SK-N-SH treated with all-trans-retinoic acid at 6 μM for 48 hours (cell line): Measurements from ENCODE around the gene RIC1.
A peak's percentile ranks its signal among the peaks of the same experiment; 100 is the strongest.

Experiments used
- ATAC-seq: fragments of 200-7000 bp; cut with Tn5 transposase; 3 replicates; pipeline ENCODE4 v1.9.1; 2020; ENCODE audit warnings: mild to moderate bottlenecking, moderate library complexity
- CSDC2 ChIP-seq: fragments of 250-450 bp; sonication (Bioruptor Pico); IDR thresholded peaks from 2 replicates; pipeline ENCODE4 v1.5.0; 2020; ENCODE audit warnings: mild to moderate bottlenecking, moderate library complexity
- ESRRG ChIP-seq: fragments of 250-450 bp; sonication (Bioruptor Pico); IDR thresholded peaks from 2 replicates; pipeline ENCODE4 v1.6.1; 2021; ENCODE audit warnings: mild to moderate bottlenecking
- GLIS3 ChIP-seq: fragments of 250-450 bp; sonication (Bioruptor Pico); IDR thresholded peaks from 2 replicates; pipeline ENCODE4 v1.5.0; 2020; ENCODE audit warnings: mild to moderate bottlenecking, moderate library complexity
- ISL1 ChIP-seq: fragments of 250-450 bp; sonication (Bioruptor Pico); IDR thresholded peaks from 2 replicates; pipeline ENCODE4 v2.1.2; 2022; ENCODE audit warnings: mild to moderate bottlenecking, moderate library complexity
- OSR1 ChIP-seq: fragments of 250-450 bp; sonication (Bioruptor Pico); IDR thresholded peaks from 2 replicates; pipeline ENCODE4 v1.8.0; 2022; ENCODE audit warnings: moderate library complexity, mild to moderate bottlenecking, inconsistent platforms
- RARB ChIP-seq: fragments of 250-450 bp; sonication (Bioruptor Pico); IDR thresholded peaks from 2 replicates; pipeline ENCODE4 v1.8.0; 2021; ENCODE audit warnings: mild to moderate bottlenecking, moderate library complexity
- SNAI2 ChIP-seq: fragments of 250-450 bp; sonication (Bioruptor Pico); IDR thresholded peaks from 2 replicates; pipeline ENCODE4 v1.5.0; 2020; ENCODE audit warnings: mild to moderate bottlenecking, moderate library complexity
- TCF4 ChIP-seq: fragments of 250-450 bp; sonication (Bioruptor Pico); IDR thresholded peaks from 2 replicates; pipeline ENCODE4 v1.8.0; 2021; ENCODE audit warnings: mild to moderate bottlenecking, moderate library complexity, borderline replicate concordance
- TOX ChIP-seq: fragments of 250-450 bp; sonication (Bioruptor Pico); IDR thresholded peaks from 2 replicates; pipeline ENCODE4 v1.8.0; 2021; ENCODE audit warnings: mild to moderate bottlenecking, moderate library complexity, borderline replicate concordance
- ZC3H10 ChIP-seq: fragments of 250-450 bp; sonication (Bioruptor Pico); IDR thresholded peaks from 2 replicates; pipeline ENCODE4 v1.5.1; 2021; ENCODE audit warnings: mild to moderate bottlenecking, moderate library complexity
- ZFP3 ChIP-seq: fragments of 250-450 bp; sonication (Bioruptor Pico); IDR thresholded peaks from 2 replicates; pipeline ENCODE4 v1.5.0; 2020; ENCODE audit warnings: mild to moderate bottlenecking, moderate library complexity
- ZFP30 ChIP-seq: fragments of 450-650 bp; formaldehyde crosslinking; IDR thresholded peaks from 2 replicates; pipeline ENCODE4 v1.5.0; 2022; ENCODE audit warnings: mild to moderate bottlenecking, moderate library complexity
- ZNF565 ChIP-seq: fragments of 450-650 bp; formaldehyde crosslinking; conservative IDR thresholded peaks from 2 replicates; pipeline ENCODE4 v1.5.0; 2020; ENCODE audit warnings: low read depth, mild to moderate bottlenecking, moderate library complexity
- ZNF70 ChIP-seq: fragments of 450-650 bp; formaldehyde crosslinking; IDR thresholded peaks from 2 replicates; pipeline ENCODE4 v1.5.0; 2020; ENCODE audit warnings: mild to moderate bottlenecking, moderate library complexity
- ZNF8 ChIP-seq: fragments of 450-650 bp; formaldehyde crosslinking; IDR thresholded peaks from 2 replicates; pipeline ENCODE4 v1.5.0; 2020; ENCODE audit warnings: mild to moderate bottlenecking, moderate library complexity
- TF ChIP-seq, protein P1 (sequence below): fragments of 250-450 bp; sonication (Bioruptor Pico); IDR thresholded peaks from 2 replicates; pipeline ENCODE4 v1.5.1; 2021; ENCODE audit warnings: mild to moderate bottlenecking, moderate library complexity
- TF ChIP-seq, protein P2 (sequence below): fragments of 250-450 bp; sonication (Bioruptor Pico); IDR thresholded peaks from 2 replicates; pipeline ENCODE4 v1.5.1; 2020; ENCODE audit warnings: low read depth, mild to moderate bottlenecking, moderate library complexity
- TF ChIP-seq, protein P3 (sequence below): fragments of 250-450 bp; sonication (Bioruptor Pico); IDR thresholded peaks from 2 replicates; pipeline ENCODE4 v1.8.0; 2020; ENCODE audit warnings: mild to moderate bottlenecking, moderate library complexity, borderline replicate concordance
- TF ChIP-seq, protein P4 (sequence below): fragments of 250-450 bp; sonication (Bioruptor Pico); IDR thresholded peaks from 2 replicates; pipeline ENCODE4 v1.8.0; 2021; ENCODE audit warnings: low read depth, mild to moderate bottlenecking, moderate library complexity, borderline replicate concordance
- TF ChIP-seq, protein P5 (sequence below): fragments of 250-450 bp; sonication (Bioruptor Pico); IDR thresholded peaks from 2 replicates; pipeline ENCODE4 v1.5.0; 2020; ENCODE audit warnings: mild to moderate bottlenecking, moderate library complexity

Gene RIC1

DNA sequence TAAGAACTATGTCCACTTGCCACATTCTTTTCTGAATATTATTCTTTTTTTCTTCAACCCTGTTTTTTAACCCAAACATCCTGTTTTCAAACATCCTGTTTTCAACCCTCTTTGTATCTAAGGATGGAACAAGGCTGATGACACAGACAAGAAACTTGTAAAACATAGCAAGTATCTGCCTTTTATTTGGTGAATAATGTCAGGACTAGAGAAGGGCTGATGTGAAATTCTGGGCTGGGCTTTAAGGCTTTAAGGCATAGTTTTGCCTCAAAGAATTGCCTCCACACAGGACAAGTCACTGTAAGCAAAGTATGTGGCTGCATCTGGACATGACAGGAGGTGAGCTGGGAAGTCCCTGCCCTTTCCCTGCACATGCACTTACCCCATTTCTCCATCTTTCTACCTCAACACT is 42.5 kb upstream of the RIC1 start:
- TF ChIP-seq ZNF70 (CRISPR knock-in tag) (no peak), GLIS3 (CRISPR knock-in tag) (no peak), TOX (no peak), ZFP3 (CRISPR knock-in tag) (no peak), ZNF565 (CRISPR knock-in tag) (no peak), CSDC2 (CRISPR knock-in tag) (no peak), ISL1 (CRISPR knock-in tag) (no peak), OSR1 (CRISPR knock-in tag) (no peak)
- TF ChIP-seq, protein P1, sequence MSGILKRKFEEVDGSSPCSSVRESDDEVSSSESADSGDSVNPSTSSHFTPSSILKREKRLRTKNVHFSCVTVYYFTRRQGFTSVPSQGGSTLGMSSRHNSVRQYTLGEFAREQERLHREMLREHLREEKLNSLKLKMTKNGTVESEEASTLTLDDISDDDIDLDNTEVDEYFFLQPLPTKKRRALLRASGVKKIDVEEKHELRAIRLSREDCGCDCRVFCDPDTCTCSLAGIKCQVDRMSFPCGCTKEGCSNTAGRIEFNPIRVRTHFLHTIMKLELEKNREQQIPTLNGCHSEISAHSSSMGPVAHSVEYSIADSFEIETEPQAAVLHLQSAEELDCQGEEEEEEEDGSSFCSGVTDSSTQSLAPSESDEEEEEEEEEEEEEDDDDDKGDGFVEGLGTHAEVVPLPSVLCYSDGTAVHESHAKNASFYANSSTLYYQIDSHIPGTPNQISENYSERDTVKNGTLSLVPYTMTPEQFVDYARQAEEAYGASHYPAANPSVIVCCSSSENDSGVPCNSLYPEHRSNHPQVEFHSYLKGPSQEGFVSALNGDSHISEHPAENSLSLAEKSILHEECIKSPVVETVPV = no peak
- TF ChIP-seq, protein P2, sequence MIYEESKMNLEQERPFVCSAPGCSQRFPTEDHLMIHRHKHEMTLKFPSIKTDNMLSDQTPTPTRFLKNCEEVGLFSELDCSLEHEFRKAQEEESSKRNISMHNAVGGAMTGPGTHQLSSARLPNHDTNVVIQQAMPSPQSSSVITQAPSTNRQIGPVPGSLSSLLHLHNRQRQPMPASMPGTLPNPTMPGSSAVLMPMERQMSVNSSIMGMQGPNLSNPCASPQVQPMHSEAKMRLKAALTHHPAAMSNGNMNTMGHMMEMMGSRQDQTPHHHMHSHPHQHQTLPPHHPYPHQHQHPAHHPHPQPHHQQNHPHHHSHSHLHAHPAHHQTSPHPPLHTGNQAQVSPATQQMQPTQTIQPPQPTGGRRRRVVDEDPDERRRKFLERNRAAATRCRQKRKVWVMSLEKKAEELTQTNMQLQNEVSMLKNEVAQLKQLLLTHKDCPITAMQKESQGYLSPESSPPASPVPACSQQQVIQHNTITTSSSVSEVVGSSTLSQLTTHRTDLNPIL = no peak
- ATAC-seq = peak; percentile 54

DNA sequence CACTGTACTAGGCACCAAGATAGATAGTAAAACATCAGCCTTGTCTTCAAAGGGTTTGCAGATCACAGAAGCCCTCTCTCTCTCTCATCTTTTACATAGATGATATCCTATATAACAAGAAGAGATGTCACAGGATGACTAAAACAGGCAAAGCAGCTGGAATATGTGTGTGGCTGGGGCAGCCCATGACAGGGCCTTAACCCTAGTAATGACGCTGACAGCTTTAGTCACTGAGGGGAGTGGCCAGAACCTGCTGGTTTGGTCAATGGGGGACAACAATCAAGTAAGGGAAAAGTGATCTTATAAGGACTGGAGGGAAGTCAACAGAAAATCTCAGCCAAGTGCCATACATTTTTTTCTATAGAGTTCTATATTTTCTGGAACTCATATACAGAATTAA is 41.9 kb upstream of the RIC1 start:
- TF ChIP-seq, protein P3, sequence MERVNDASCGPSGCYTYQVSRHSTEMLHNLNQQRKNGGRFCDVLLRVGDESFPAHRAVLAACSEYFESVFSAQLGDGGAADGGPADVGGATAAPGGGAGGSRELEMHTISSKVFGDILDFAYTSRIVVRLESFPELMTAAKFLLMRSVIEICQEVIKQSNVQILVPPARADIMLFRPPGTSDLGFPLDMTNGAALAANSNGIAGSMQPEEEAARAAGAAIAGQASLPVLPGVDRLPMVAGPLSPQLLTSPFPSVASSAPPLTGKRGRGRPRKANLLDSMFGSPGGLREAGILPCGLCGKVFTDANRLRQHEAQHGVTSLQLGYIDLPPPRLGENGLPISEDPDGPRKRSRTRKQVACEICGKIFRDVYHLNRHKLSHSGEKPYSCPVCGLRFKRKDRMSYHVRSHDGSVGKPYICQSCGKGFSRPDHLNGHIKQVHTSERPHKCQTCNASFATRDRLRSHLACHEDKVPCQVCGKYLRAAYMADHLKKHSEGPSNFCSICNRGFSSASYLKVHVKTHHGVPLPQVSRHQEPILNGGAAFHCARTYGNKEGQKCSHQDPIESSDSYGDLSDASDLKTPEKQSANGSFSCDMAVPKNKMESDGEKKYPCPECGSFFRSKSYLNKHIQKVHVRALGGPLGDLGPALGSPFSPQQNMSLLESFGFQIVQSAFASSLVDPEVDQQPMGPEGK (CRISPR knock-in tag) = no peak
- peak; percentile 6; the same call in 2 of the 3 replicates for ATAC-seq

DNA sequence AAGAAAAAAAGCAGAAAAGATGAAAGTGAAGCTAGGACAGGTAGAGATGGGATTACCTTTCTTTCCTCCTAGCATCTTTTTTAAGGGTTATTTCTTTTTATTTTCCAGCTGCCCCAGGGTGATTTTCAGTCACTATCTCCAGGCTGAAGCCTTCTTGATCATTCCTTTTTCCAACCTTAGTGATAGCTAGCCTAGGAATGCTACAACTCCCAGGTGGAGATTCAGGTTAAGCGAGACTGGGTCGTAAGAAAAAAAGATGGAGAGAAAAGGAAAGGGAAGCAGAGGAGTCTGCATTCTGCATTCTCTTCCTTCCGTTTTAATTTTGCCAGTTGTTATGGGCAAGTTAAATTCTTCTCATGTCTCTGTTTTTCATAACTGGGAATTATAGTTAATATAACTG is 36.7 kb upstream of the RIC1 start:
- TF ChIP-seq ZNF565 (CRISPR knock-in tag) = no peak
- TF ChIP-seq CSDC2 (CRISPR knock-in tag) = no peak
- TF ChIP-seq ZFP30 (CRISPR knock-in tag) = no peak
- no peak for TF ChIP-seq TOX
- TF ChIP-seq, protein P1 = no peak
- TF ChIP-seq SNAI2 (CRISPR knock-in tag) = no peak
- no peak for TF ChIP-seq ZNF70 (CRISPR knock-in tag)
- no peak for TF ChIP-seq ESRRG (CRISPR knock-in tag)
- no peak for TF ChIP-seq ZNF8 (CRISPR knock-in tag)
- TF ChIP-seq, protein P3 (CRISPR knock-in tag) = no peak
- TF ChIP-seq ZC3H10 = no peak
- TF ChIP-seq, protein P4, sequence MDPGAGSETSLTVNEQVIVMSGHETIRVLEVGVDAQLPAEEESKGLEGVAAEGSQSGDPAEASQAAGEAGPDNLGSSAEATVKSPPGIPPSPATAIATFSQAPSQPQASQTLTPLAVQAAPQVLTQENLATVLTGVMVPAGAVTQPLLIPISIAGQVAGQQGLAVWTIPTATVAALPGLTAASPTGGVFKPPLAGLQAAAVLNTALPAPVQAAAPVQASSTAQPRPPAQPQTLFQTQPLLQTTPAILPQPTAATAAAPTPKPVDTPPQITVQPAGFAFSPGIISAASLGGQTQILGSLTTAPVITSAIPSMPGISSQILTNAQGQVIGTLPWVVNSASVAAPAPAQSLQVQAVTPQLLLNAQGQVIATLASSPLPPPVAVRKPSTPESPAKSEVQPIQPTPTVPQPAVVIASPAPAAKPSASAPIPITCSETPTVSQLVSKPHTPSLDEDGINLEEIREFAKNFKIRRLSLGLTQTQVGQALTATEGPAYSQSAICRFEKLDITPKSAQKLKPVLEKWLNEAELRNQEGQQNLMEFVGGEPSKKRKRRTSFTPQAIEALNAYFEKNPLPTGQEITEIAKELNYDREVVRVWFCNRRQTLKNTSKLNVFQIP (CRISPR knock-in tag) = no peak
- no peak for TF ChIP-seq TCF4 (CRISPR knock-in tag)
- TF ChIP-seq, protein P5, sequence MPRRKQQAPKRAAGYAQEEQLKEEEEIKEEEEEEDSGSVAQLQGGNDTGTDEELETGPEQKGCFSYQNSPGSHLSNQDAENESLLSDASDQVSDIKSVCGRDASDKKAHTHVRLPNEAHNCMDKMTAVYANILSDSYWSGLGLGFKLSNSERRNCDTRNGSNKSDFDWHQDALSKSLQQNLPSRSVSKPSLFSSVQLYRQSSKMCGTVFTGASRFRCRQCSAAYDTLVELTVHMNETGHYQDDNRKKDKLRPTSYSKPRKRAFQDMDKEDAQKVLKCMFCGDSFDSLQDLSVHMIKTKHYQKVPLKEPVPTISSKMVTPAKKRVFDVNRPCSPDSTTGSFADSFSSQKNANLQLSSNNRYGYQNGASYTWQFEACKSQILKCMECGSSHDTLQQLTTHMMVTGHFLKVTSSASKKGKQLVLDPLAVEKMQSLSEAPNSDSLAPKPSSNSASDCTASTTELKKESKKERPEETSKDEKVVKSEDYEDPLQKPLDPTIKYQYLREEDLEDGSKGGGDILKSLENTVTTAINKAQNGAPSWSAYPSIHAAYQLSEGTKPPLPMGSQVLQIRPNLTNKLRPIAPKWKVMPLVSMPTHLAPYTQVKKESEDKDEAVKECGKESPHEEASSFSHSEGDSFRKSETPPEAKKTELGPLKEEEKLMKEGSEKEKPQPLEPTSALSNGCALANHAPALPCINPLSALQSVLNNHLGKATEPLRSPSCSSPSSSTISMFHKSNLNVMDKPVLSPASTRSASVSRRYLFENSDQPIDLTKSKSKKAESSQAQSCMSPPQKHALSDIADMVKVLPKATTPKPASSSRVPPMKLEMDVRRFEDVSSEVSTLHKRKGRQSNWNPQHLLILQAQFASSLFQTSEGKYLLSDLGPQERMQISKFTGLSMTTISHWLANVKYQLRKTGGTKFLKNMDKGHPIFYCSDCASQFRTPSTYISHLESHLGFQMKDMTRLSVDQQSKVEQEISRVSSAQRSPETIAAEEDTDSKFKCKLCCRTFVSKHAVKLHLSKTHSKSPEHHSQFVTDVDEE (CRISPR knock-in tag) = no peak
- TF ChIP-seq ZFP3 (CRISPR knock-in tag) = no peak
- TF ChIP-seq OSR1 (CRISPR knock-in tag) = no peak
- no peak for TF ChIP-seq RARB (CRISPR knock-in tag)
- no peak for TF ChIP-seq GLIS3 (CRISPR knock-in tag)
- no peak for ATAC-seq
